NT2/D1 (cell line): ENCODE results near the gene SCNN1B.

Experiments
- SUZ12 ChIP-seq: IDR thresholded peaks from 2 replicates; pipeline ENCODE4 v1.6.1; 2011; ENCODE audit not compliant: insufficient read length, insufficient read depth; ENCODE audit errors: extremely low read depth
- YY1 ChIP-seq: IDR thresholded peaks from 2 replicates; pipeline ENCODE4 v1.6.1; 2011; ENCODE audit not compliant: insufficient read length, insufficient read depth
- ZNF274 ChIP-seq: IDR thresholded peaks from 2 replicates; pipeline ENCODE4 v1.6.1; 2011; ENCODE audit warnings: mild to moderate bottlenecking, low read depth, low read length

DNA sequence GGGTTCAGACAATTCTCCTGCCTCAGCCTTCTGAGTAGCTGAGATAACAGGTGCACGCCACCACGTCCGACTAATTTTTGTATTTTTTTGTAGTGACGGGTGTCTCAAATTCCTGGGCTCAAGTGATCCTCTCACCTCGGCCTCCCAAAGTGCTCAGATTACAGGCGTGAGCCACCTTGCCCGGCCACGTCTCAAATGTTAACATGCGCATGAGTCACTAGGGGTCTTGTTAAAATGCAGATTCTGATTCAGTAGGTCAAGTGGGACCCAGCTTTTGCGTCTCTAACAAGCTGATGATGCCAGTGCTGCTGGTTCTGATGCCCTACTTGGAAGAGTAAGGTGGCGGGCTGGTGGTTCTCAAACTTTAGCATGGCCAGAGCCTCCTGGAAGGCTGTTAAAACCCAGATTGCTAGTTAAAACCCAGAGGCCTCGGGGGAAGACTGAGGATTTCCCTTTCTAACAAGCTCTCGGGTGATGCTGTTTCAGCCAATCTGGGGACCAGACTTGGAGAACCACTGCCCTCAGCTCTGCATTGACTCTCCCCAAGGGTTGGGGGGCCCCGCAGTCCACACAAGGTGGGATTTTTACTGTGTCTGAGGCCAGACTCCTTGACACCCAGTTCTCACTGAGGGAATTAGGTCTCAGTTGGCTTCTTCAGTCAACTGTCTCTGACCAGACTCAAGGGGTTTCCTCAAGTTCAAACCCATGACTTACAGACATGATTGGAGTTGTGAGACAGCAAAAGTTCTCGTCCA, 17.9 kb downstream of the SCNN1B start:
- TF ChIP-seq ZNF274 (no peak), YY1 (no peak), SUZ12 (no peak)
